ENCODE results near the gene CFAP45. TPM values are rescaled to one million over a fixed set of nuclear protein-coding genes. Genes with fewer than 3 reads are reported as not detected.
"Not testable (repeated sequence)": the region's sequence is repeated elsewhere in the genome, so short reads cannot be mapped to it uniquely, and the experiment has no call there.

Gene CFAP45
- polyA plus RNA-seq, 2 of the 4 experiments (the other 2 are of a cell fraction), result 0.67 to 0.89 TPM

GRCh38 chr1:159908031-159908940, 8.3 kb upstream of the CFAP45 start:
- Histone ChIP-seq H3K27ac (peak overlapping the region in 1 of 2 experiments; percentile 41; a peak in 1 of 6 replicates), H3K4me3 (no peak overlapping the region), H3K4me1 (peaks cover 29% of the 10 kb centered on the region), H3K9me3 (no peaks in the 10 kb centered on the region), H3K4me2 (no peak overlapping the region)
- CTCF ChIA-PET, result interaction anchor here (0.8 to 1.2 kb wide), 4 partner anchors 13 to 110 kb away, joined by 3 to 6 read pairs (median 4); no protein-coding TSS in a partner anchor
- TF ChIP-seq MAX (IDR thresholded peaks at IDR 0.05) (no peak), POLR2AphosphoS2 (conservative IDR thresholded peaks at IDR 0.05; ENCODE audit: low read length) (no peak), NPAS2 (CRISPR knock-in tag; IDR thresholded peaks at IDR 0.05; ENCODE audit: borderline replicate concordance) (no peak), MAFK (IDR thresholded peaks at IDR 0.05; ENCODE audit: partially characterized antibody) (no peak), PHF8 (IDR thresholded peaks at IDR 0.05; ENCODE audit: borderline replicate concordance, low read depth) (no peak), EHF (CRISPR knock-in tag; IDR thresholded peaks at IDR 0.05) (no peak), FOXS1 (CRISPR knock-in tag; IDR thresholded peaks at IDR 0.05) (no peak), TFCP2L1 (CRISPR knock-in tag; IDR thresholded peaks at IDR 0.05) (no peak), RFX5 (IDR thresholded peaks at IDR 0.05) (no peak), PBX3 (IDR thresholded peaks at IDR 0.05) (no peak), MYC (IDR thresholded peaks at IDR 0.05; ENCODE audit: borderline replicate concordance, low read length) (no peak)
- POLR2A ChIA-PET, result interaction anchor here (0.5 kb wide), 1 partner anchor 362 kb away, joined by 4 read pairs; no protein-coding TSS in a partner anchor
- WGBS (ENCODE audit: missing lambda C conversion rate), result 83% methylated on average over 9 of the region's 9 CpGs
- ATAC-seq, result no peak
- FAIRE-seq, result no peak
- no peak for DNase-seq (ENCODE audit: low read depth in 1 of 2, low spot score in 1 of 2)

GRCh38 chr1:159906960-159907359, 7.0 kb upstream of the CFAP45 start:
- CTCF ChIA-PET, result interaction anchor here (1.3 kb wide), 1 partner anchor 775 kb away, joined by 3 read pairs; no protein-coding TSS in a partner anchor
- Histone ChIP-seq H3K27ac (no peak overlapping the region), H3K9me3 (no peaks in the 10 kb centered on the region), H3K4me1 (peaks cover 18% of the 10 kb centered on the region), H3K4me3 (no peak overlapping the region), H3K4me2 (no peak overlapping the region)
- DNase-seq (ENCODE audit: low read depth in 1 of 2, low spot score in 1 of 2), result no peak
- WGBS (ENCODE audit: missing lambda C conversion rate), result 53% methylated on average over 1 of the region's 1 CpG
- no peak for FAIRE-seq
- POLR2A ChIA-PET, result no interaction called here
- TF ChIP-seq CHD2 (IDR thresholded peaks at IDR 0.05; ENCODE audit: low read length, partially characterized antibody) (no peak), CBX8 (IDR thresholded peaks at IDR 0.05) (no peak), MAX (IDR thresholded peaks at IDR 0.05) (no peak), MYC (IDR thresholded peaks at IDR 0.05; ENCODE audit: borderline replicate concordance, low read length) (no peak), ZC3H11A (IDR thresholded peaks at IDR 0.05) (no peak), NFE2L2 (conservative IDR thresholded peaks at IDR 0.05; ENCODE audit: low read length) (no peak), BCL3 (IDR thresholded peaks at IDR 0.05) (no peak), NR3C1 (IDR thresholded peaks at IDR 0.05) (no peak), CTCF (IDR thresholded peaks at IDR 0.05) (no peak), RNF2 (IDR thresholded peaks at IDR 0.05; ENCODE audit: borderline replicate concordance, low read depth) (no peak), TFCP2L1 (CRISPR knock-in tag; IDR thresholded peaks at IDR 0.05) (no peak), EP300 (IDR thresholded peaks at IDR 0.05) (no peak), FOSB (CRISPR knock-in tag; IDR thresholded peaks at IDR 0.05) (no peak), HES2 (IDR thresholded peaks at IDR 0.05) (no peak), HOXB13 (CRISPR knock-in tag; IDR thresholded peaks at IDR 0.05; ENCODE audit: low read depth) (no peak), POLR2AphosphoS2 (conservative IDR thresholded peaks at IDR 0.05; ENCODE audit: low read length) (no peak), JUN (IDR thresholded peaks at IDR 0.05) (no peak), ZSCAN20 (CRISPR knock-in tag; IDR thresholded peaks at IDR 0.05) (no peak), FOSL2 (IDR thresholded peaks at IDR 0.05) (no peak), FOSL2 (CRISPR knock-in tag; IDR thresholded peaks at IDR 0.05) (no peak)
- ATAC-seq, result no peak

- 77% methylated on average over 3 of the region's 3 CpGs for WGBS (ENCODE audit: missing lambda C conversion rate)
- H3K9me3 ChIP-seq; ATAC-seq; H3K4me1 ChIP-seq; H3K4me2 ChIP-seq; DNase-seq (ENCODE audit: low read depth in 1 of 2, low spot score in 1 of 2); POLR2A ChIA-PET; FAIRE-seq; H3K4me3 ChIP-seq; H3K27ac ChIP-seq: not testable (repeated sequence)
- CTCF ChIA-PET, result interaction anchor here (0.6 to 4.0 kb wide), 4 partner anchors 11 to 460 kb away, joined by 4 to 34 read pairs (median 5); no protein-coding TSS in a partner anchor
Measured at GRCh38 chr1:159904036-159904435, 4.1 kb upstream of the CFAP45 start.
